Measurements from ENCODE around the gene MON2.
"Not testable (repeated sequence)": the region's sequence is repeated elsewhere in the genome, so short reads cannot be mapped to it uniquely, and the experiment has no call there.

Gene MON2

GRCh38 chr12:62471734-62472133, 5.1 kb downstream of the MON2 start:
- no peak for DNase-seq (ENCODE audit: low read depth)

DNA sequence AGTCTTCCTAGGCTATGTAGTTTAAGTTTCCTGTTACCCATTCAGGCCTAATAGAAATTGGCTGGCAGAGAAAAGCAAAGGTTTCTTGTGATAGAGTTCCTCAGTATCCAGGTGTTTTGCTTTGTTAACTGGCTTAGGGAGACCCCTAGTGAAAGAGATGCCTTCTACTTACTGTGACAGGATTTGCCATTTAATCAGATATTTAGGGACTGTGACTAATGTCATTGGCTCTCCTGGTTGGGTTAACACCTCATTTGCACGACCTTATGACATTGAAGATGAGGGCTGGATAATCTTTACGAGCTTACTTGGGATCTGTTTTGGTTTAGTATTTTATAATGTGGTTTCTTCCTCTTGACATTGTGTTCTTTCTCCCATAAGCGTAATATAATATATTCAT, 5.8 kb downstream of the MON2 start:
- no peak for DNase-seq (ENCODE audit: low read depth)

DNA sequence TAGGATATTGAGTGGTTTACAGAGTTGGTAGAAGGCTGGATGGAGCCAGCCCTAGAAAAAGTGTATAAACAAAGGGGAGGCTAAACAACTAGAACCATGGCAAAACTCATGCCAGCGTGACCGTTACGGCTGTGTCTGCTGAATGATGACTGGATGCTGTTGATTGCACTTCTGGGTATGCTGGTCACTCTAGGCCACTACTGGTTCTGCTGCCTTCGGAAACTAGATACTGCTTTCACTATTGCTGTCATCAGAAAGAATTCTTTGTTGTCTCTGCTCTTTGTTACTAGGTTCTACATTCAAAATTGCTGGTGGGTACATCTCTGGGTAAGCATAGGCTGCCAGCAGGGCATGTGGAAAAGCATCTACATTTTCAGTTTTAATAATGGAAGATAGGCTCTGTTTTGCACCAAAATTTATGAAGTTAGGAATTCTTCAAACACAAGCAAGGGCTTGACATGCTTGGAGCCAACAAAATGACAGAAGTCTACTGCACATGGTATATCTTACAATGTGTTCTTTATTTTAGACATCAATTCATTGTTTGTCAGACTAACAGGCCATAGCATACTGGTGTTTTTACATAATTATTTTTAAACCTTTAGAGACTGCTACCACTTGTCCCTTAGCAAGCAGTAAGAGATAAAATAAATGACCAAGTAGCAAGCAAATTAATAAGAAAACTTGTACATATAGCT, 15.4 kb downstream of the MON2 start:
- DNase-seq (ENCODE audit: low read depth) = no peak

DNA sequence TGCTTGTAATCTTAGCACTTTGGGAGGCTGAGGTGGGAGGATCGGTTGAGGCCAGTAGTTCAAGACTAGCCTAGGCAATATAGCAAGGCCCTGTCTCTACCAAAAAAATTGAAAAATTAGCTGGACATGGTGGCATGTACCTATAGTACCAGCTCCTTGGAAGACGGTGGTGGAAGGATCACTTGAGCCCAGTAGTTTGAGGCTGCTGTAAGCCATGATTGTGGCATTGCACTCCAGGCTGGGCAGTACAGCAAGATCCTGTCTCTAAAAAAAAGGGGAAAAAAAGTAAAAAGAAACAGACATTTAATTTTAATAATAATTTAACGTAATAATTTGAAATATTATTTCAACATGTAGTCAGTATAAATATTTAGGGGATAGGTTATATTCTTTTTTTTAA, 16.1 kb downstream of the MON2 start:
- no peak for DNase-seq (ENCODE audit: low read depth)

DNA sequence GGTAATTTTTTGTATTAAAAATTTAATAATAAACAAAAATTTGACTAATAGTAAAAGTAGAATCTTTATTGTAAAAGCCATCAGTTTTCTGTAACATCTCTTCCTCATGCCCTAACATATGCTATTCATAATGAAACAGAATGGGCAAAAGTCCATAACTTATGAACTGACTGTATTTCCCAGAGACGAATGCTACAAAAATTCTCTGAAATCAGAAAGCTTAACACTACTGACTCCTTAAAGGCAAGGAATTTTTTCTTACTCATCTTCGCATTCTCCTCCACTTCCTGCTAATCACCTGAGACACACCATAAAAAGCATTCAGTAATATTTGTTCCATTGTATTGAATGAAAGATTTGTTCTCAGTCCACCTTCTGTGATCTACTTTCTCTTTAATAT, 17.6 kb downstream of the MON2 start:
- DNase-seq (ENCODE audit: low read depth) = no peak

- no peak for DNase-seq (ENCODE audit: low read depth)
These were observed 39.2 kb downstream of the MON2 start for GRCh38 chr12:62505786-62506185.

- no peak for DNase-seq (ENCODE audit: low read depth)
These were observed 46.3 kb downstream of the MON2 start for GRCh38 chr12:62512901-62513300.

GRCh38 chr12:62514080-62514479, 47.5 kb downstream of the MON2 start:
- DNase-seq (ENCODE audit: low read depth) = not testable (repeated sequence)

- no peak for DNase-seq (ENCODE audit: low read depth)
These were observed 50.3 kb downstream of the MON2 start for GRCh38 chr12:62516927-62517326.

- DNase-seq (ENCODE audit: low read depth) = no peak
These were observed 51.3 kb downstream of the MON2 start for GRCh38 chr12:62517887-62518286.

DNA sequence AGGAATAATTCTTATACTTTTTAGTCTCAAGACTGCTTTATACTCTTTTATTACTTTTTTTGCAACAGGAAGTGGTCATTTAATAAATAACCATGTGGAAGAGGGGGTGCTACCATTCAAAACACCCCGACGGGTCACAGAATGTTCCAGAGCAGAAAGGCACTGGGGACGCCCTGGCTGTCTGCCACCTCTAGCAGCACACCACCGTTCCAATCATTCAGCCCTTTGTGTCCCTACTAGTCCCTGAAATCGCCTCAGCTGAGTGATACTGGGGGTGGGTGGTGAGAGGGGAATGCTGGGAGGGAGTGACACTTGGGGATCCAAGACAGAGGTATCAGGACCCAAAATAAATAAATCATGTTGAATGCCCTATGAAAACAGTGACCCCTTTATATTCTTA, 52.4 kb downstream of the MON2 start:
- DNase-seq (ENCODE audit: low read depth) = no peak

GRCh38 chr12:62520361-62520760, 53.7 kb downstream of the MON2 start:
- DNase-seq (ENCODE audit: low read depth) = no peak

GRCh38 chr12:62522984-62523383, 56.4 kb downstream of the MON2 start:
- no peak for DNase-seq (ENCODE audit: low read depth)

GRCh38 chr12:62523619-62524018, 57.0 kb downstream of the MON2 start:
- no peak for DNase-seq (ENCODE audit: low read depth)

GRCh38 chr12:62525271-62525670, 58.6 kb downstream of the MON2 start:
- no peak for DNase-seq (ENCODE audit: low read depth)

- peak; percentile 52 for DNase-seq (ENCODE audit: low read depth)
These were observed 64.0 kb downstream of the MON2 start for GRCh38 chr12:62530596-62530995.

DNA sequence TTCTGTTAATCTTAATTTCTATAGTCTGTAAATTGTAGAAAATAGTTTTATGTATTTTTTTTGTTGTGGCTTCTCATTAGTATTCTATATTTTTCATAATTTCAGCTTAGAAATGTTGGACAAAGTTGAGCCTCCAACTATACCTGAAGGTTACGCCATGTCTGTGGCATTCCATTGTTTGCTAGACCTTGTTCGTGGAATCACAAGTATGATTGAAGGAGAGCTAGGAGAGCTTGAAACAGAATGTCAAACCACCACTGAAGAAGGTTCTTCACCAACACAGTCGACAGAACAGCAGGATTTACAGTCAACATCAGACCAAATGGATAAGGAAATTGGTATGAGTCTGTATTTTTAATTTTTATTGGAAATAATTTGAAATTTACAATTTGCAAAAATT, 65.7 kb downstream of the MON2 start:
- no peak for DNase-seq (ENCODE audit: low read depth)

- no peak for DNase-seq (ENCODE audit: low read depth)
These were observed 66.6 kb downstream of the MON2 start for GRCh38 chr12:62533087-62533754.

DNA sequence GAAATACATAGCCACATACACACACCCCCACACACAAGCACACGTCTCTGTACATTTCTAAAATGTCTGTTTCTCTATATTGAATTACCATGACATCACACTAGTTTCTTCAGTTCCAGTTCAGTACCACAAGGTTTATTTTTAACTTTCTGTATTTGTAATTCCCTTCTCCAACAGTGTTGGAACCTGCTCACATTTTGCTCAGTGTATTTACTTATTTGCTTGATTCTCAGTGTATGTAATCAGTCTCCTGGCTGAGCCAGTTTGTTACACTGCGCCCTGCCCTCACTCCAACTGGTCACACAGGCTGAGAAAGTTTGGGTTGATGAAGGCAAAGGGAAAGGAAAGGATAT, 67.1 kb downstream of the MON2 start:
- DNase-seq (ENCODE audit: low read depth) = no peak

DNA sequence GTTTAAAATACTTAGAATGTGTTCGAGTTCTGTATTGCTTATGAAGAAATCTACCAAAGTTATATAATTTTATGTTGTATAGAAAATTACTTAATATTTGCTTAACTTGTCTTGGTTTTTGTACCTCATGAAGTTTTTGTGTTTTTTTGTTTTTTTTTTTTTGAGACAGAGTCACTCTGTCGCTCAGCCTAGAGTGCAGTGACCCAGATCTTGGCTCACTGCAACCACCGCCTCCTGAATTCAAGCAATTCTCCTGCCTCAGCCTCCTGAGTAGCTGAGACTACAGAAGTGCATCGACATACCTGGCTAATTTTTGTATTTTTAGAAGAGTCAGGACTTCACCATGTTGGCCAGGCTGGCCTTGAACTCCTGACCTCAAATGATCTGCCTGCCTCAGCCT, 69.9 kb downstream of the MON2 start:
- no peak for DNase-seq (ENCODE audit: low read depth)

GRCh38 chr12:62537551-62537950, 70.9 kb downstream of the MON2 start:
- peak; percentile 83 for DNase-seq (ENCODE audit: low read depth)

- DNase-seq (ENCODE audit: low read depth) = no peak
These were observed 73.7 kb downstream of the MON2 start for GRCh38 chr12:62540354-62540753.

- no peak for DNase-seq (ENCODE audit: low read depth)
These were observed 76.2 kb downstream of the MON2 start for GRCh38 chr12:62542814-62543213.

GRCh38 chr12:62543324-62543723, 76.7 kb downstream of the MON2 start:
- DNase-seq (ENCODE audit: low read depth) = no peak

Measured in fibroblast of the conjunctiva (primary cell).